Activated T-cell treated with anti-CD3 and anti-CD28 coated beads, Interleukin-2, amount 50 U/mL, for 72 hours (primary cell): Measurements from ENCODE around the gene TUBB4A. TPM values are rescaled to one million over a fixed set of nuclear protein-coding genes. Genes with fewer than 3 reads are reported as not detected.

Experiments
- ATAC-seq, 2 donors: fragments of 150-1000 bp; cut with Tn5 transposase; replicated peaks in 1 of 2; 2 replicates each; pipeline ENCODE4 v1.10.0; 2021; ENCODE audit warnings: moderate library complexity in 2 of 2, mild to moderate bottlenecking in 1 of 2
- DNase-seq, 2 donors: peaks; one replicate each; pipeline ENCODE4 v3.0.0; 2021 to 2022; ENCODE audit warnings: mixed read lengths in 1 of 2
- H3K27ac Mint-ChIP-seq: one replicate; pipeline ENCODE4 v1.8.0; 2022; ENCODE audit warnings: mild to moderate bottlenecking, moderate library complexity, mixed read lengths
- H3K27me3 Mint-ChIP-seq: one replicate; pipeline ENCODE4 v1.8.0; 2022; ENCODE audit warnings: low read depth, mixed read lengths
- H3K36me3 Mint-ChIP-seq, 2 donors: one replicate each; pipeline ENCODE4 v1.8.0; 2022; ENCODE audit warnings: mixed read lengths in 2 of 2, mild to moderate bottlenecking in 1 of 2; ENCODE audit not compliant: insufficient read depth in 2 of 2
- H3K4me1 Mint-ChIP-seq: one replicate; pipeline ENCODE4 v1.8.0; 2022; ENCODE audit warnings: low read depth, mixed read lengths
- H3K4me3 Mint-ChIP-seq, 2 donors: one replicate each; pipeline ENCODE4 v1.8.0; 2022; ENCODE audit warnings: mild to moderate bottlenecking in 2 of 2, mixed read lengths in 2 of 2, moderate library complexity in 2 of 2
- H3K9me3 Mint-ChIP-seq, 2 donors: one replicate each; pipeline ENCODE4 v1.8.0; 2022; ENCODE audit warnings: mixed read lengths in 2 of 2
- total RNA-seq, 2 donors: library from RNA; stranded (reverse); gene quantifications; one replicate each; pipeline ENCODE4 v1.2.3, GENCODE V29; 2022

Gene TUBB4A
- total RNA-seq, 2 donors from 2014 or later: 8.7 to 11.9 TPM

- Mint-ChIP-seq H3K4me3 (peak overlapping the region; percentile 82 to 85), H3K9me3 (no peaks in the 10 kb centered on the region), H3K36me3 (peaks cover 2 to 11% of the 10 kb centered on the region in 2 donors), H3K4me1 (peaks cover 52% of the 10 kb centered on the region), H3K27me3 (peaks cover 45% of the 10 kb centered on the region), H3K27ac (no peak overlapping the region)
- DNase-seq: no peak
- ATAC-seq: no peak
Measured at GRCh38 chr19:6531956-6532243, 29.8 kb upstream of the TUBB4A start.

GRCh38 chr19:6531163-6531955 is 29.2 kb upstream of the TUBB4A start:
- Mint-ChIP-seq H3K4me3 (peak overlapping the region; percentile 82 to 85), H3K27ac (no peak overlapping the region), H3K36me3 (peaks cover 2 to 11% of the 10 kb centered on the region in 2 donors), H3K4me1 (peaks cover 47% of the 10 kb centered on the region), H3K27me3 (peaks cover 45% of the 10 kb centered on the region), H3K9me3 (no peaks in the 10 kb centered on the region)
- ATAC-seq: peak; percentile 13 to 16
- DNase-seq: no peak

GRCh38 chr19:6530386-6531162 is 28.5 kb upstream of the TUBB4A start, which contains the start of gene TNFSF9:
TSS of gene TNFSF9 (plus strand) at chr19:6531026. CDS start at chr19:6531037, 11 bp downstream.
- peaks cover 39% of the 10 kb centered on the region for H3K4me1 Mint-ChIP-seq
- peak within 1 kb of the TSS; percentile 5 for H3K27ac Mint-ChIP-seq
- peak; percentile 77 to 87 for DNase-seq
- ATAC-seq: peak; percentile 80
- H3K9me3 Mint-ChIP-seq: no peaks in the 10 kb centered on the region
- H3K36me3 Mint-ChIP-seq: peaks cover 2 to 9% of the 10 kb centered on the region in 2 donors
- peaks cover 45% of the 10 kb centered on the region for H3K27me3 Mint-ChIP-seq
- peak within 1 kb of the TSS; percentile 82 to 85 for H3K4me3 Mint-ChIP-seq

GRCh38 chr19:6529937-6530385 is 27.9 kb upstream of the TUBB4A start:
- peak overlapping the region; percentile 82 to 85 for H3K4me3 Mint-ChIP-seq
- H3K9me3 Mint-ChIP-seq: no peaks in the 10 kb centered on the region
- peak overlapping the region; percentile 5 for H3K27ac Mint-ChIP-seq
- ATAC-seq (no peak), DNase-seq (no peak)
- peaks cover 2 to 9% of the 10 kb centered on the region in 2 donors for H3K36me3 Mint-ChIP-seq
- H3K4me1 Mint-ChIP-seq: peaks cover 36% of the 10 kb centered on the region
- peaks cover 45% of the 10 kb centered on the region for H3K27me3 Mint-ChIP-seq

- no peak overlapping the region for H3K27ac Mint-ChIP-seq
Measured at GRCh38 chr19:6529351-6529750, 27.2 kb upstream of the TUBB4A start.

GRCh38 chr19:6528544-6529121 is 26.5 kb upstream of the TUBB4A start:
- Mint-ChIP-seq H3K27me3 (peaks cover 36% of the 10 kb centered on the region), H3K27ac (no peak overlapping the region), H3K4me1 (peaks cover 36% of the 10 kb centered on the region), H3K36me3 (peaks cover 2 to 9% of the 10 kb centered on the region in 2 donors), H3K4me3 (no peak overlapping the region), H3K9me3 (no peaks in the 10 kb centered on the region)
- DNase-seq (no peak), ATAC-seq (no peak)

More at GRCh38 chr19:6529351-6529750, 27.2 kb upstream of the TUBB4A start:
- H3K4me1 Mint-ChIP-seq: peaks cover 36% of the 10 kb centered on the region
- H3K9me3 Mint-ChIP-seq: no peaks in the 10 kb centered on the region
- peak overlapping the region in 1 of 2 donors; percentile 82 for H3K4me3 Mint-ChIP-seq
- H3K36me3 Mint-ChIP-seq: peaks cover 2 to 9% of the 10 kb centered on the region in 2 donors
- ATAC-seq (no peak), DNase-seq (no peak)
- H3K27me3 Mint-ChIP-seq: peaks cover 43% of the 10 kb centered on the region

GRCh38 chr19:6527893-6528543 is 25.9 kb upstream of the TUBB4A start:
- H3K4me1 Mint-ChIP-seq: peaks cover 35% of the 10 kb centered on the region
- peaks cover 34% of the 10 kb centered on the region for H3K27me3 Mint-ChIP-seq
- DNase-seq (no peak), ATAC-seq (no peak)
- H3K27ac Mint-ChIP-seq: peak overlapping the region; percentile 2
- peaks cover 2 to 9% of the 10 kb centered on the region in 2 donors for H3K36me3 Mint-ChIP-seq
- no peaks in the 10 kb centered on the region for H3K9me3 Mint-ChIP-seq
- H3K4me3 Mint-ChIP-seq: no peak overlapping the region

GRCh38 chr19:6524311-6524710 is 22.2 kb upstream of the TUBB4A start:
- Mint-ChIP-seq H3K4me1 (peaks cover 23% of the 10 kb centered on the region), H3K27ac (no peak overlapping the region), H3K9me3 (no peaks in the 10 kb centered on the region), H3K4me3 (no peak overlapping the region), H3K27me3 (peaks cover 3% of the 10 kb centered on the region), H3K36me3 (no peaks in the 10 kb centered on the region)
- DNase-seq (no peak), ATAC-seq (no peak)

- no peak for DNase-seq
- no peak overlapping the region for H3K27ac Mint-ChIP-seq
- no peak for ATAC-seq
- H3K36me3 Mint-ChIP-seq: no peaks in the 10 kb centered on the region
- H3K4me3 Mint-ChIP-seq: no peak overlapping the region
- no peaks in the 10 kb centered on the region for H3K9me3 Mint-ChIP-seq
- H3K4me1 Mint-ChIP-seq: peaks cover 36% of the 10 kb centered on the region
- H3K27me3 Mint-ChIP-seq: no peaks in the 10 kb centered on the region
Measured at GRCh38 chr19:6522712-6523111, 20.6 kb upstream of the TUBB4A start.

GRCh38 chr19:6521718-6522646 is 19.9 kb upstream of the TUBB4A start:
- Mint-ChIP-seq H3K4me1 (peaks cover 44% of the 10 kb centered on the region), H3K27ac (peak overlapping the region; percentile 6), H3K9me3 (no peaks in the 10 kb centered on the region), H3K27me3 (no peaks in the 10 kb centered on the region), H3K36me3 (no peaks in the 10 kb centered on the region), H3K4me3 (peak overlapping the region in 1 of 2 donors; percentile 50)
- DNase-seq (peak; percentile 55 to 71), ATAC-seq (peak; percentile 37 to 76)

- DNase-seq (no peak), ATAC-seq (peak; percentile 12 to 21)
- Mint-ChIP-seq H3K4me1 (peaks cover 58% of the 10 kb centered on the region), H3K4me3 (peak overlapping the region; percentile 80 to 81), H3K36me3 (no peaks in the 10 kb centered on the region), H3K27me3 (no peaks in the 10 kb centered on the region), H3K27ac (peak overlapping the region; percentile 59), H3K9me3 (no peaks in the 10 kb centered on the region)
Measured at GRCh38 chr19:6519289-6519688, 17.2 kb upstream of the TUBB4A start.
